Left forelimb (tissue), 1 donor: Measurements from ENCODE around the gene DNTT.

Source experiments
- DNase-seq: peaks from one replicate; pipeline ENCODE4 v3.0.0-alpha.2; 2018; ENCODE audit warnings: low spot score

DNTT gene

GRCh38 chr10:96310321-96310669 is 6.1 kb downstream of the DNTT start:
- no peak for DNase-seq

GRCh38 chr10:96311180-96311715 is 7.0 kb downstream of the DNTT start:
- DNase-seq: no peak

GRCh38 chr10:96313344-96313743 is 9.1 kb downstream of the DNTT start:
- DNase-seq: no peak

GRCh38 chr10:96317067-96317833 is 13.0 kb downstream of the DNTT start:
- DNase-seq: no peak

- no peak for DNase-seq
Observed at GRCh38 chr10:96319754-96320474, 15.7 kb downstream of the DNTT start.

GRCh38 chr10:96321822-96322221 is 17.6 kb downstream of the DNTT start:
- DNase-seq: no peak

GRCh38 chr10:96322275-96322674 is 18.0 kb downstream of the DNTT start:
- no peak for DNase-seq

- DNase-seq: no peak
Observed at GRCh38 chr10:96324447-96324846, 20.2 kb downstream of the DNTT start.

GRCh38 chr10:96325719-96326373 is 21.6 kb downstream of the DNTT start:
- no peak for DNase-seq

GRCh38 chr10:96327462-96327861 is 23.2 kb downstream of the DNTT start:
- DNase-seq: no peak

GRCh38 chr10:96333101-96333500 is 28.9 kb downstream of the DNTT start:
- DNase-seq: no peak

- no peak for DNase-seq
Observed at GRCh38 chr10:96334616-96335526, 30.6 kb downstream of the DNTT start.

- no peak for DNase-seq
Observed at GRCh38 chr10:96337106-96337505, 32.9 kb downstream of the DNTT start.

- no peak for DNase-seq
Observed at GRCh38 chr10:96338279-96338925, 34.2 kb downstream of the DNTT start.

GRCh38 chr10:96339383-96339782 is 35.1 kb downstream of the DNTT start:
- DNase-seq: no peak

GRCh38 chr10:96339956-96340904 is 36.0 kb downstream of the DNTT start:
- no peak for DNase-seq

- DNase-seq: no peak
Observed at GRCh38 chr10:96341219-96342182, 37.3 kb downstream of the DNTT start.

- no peak for DNase-seq
Observed at GRCh38 chr10:96342402-96342801, 38.2 kb downstream of the DNTT start.

GRCh38 chr10:96344178-96344577 is 39.9 kb downstream of the DNTT start:
- no peak for DNase-seq
